GM20431 (cell line): ENCODE results near the gene LENG1.

Experiments used
- in situ Hi-C: fragments of 300-500 bp; cut with MseI, MboI; formaldehyde crosslinking; loops from one replicate; pipeline ENCODE4 v1.15.0; 2020; ENCODE audit warnings: low sequenced_read_pairs; ENCODE audit not compliant: unreplicated experiment

LENG1 gene

GRCh38 chr19:54147676-54148075 lies 11.8 kb downstream of the LENG1 start:
- in situ Hi-C loops, result no loop called here

- in situ Hi-C loops, result no loop called here
Observed at GRCh38 chr19:54145541-54146158, 13.9 kb downstream of the LENG1 start.

- in situ Hi-C loops, result no loop called here
Observed at GRCh38 chr19:54142166-54142780, 17.2 kb downstream of the LENG1 start.

DNA sequence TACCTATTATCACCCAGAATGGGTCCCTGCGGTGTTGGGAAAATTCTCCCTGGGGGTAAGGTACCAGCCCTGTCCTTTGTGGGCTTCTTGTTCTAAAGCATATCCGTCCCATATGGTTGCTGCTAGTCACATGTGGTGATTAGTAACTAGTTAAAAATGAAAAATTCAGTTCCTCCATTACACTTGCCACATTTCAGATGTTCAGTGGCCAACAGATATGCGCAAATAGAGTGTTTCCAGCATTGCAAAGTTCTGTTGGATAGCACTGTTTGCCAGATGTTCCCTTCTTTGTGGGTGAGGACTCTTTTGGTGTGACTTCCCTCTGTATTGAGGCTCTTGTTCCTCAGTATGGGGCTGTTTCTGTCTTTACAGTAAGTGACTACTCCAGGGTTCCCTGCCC lies 18.2 kb downstream of the LENG1 start:
- in situ Hi-C loops, result no loop called here

GRCh38 chr19:54138489-54139256 lies 20.8 kb downstream of the LENG1 start:
- in situ Hi-C loops, result no loop called here

GRCh38 chr19:54137699-54138488 lies 21.6 kb downstream of the LENG1 start, which contains the start of gene CNOT3:
TSS of gene CNOT3 (plus strand) at chr19:54137762. CDS start at chr19:54142979, 5,217 bp downstream.
- in situ Hi-C loops, result no loop called here

GRCh38 chr19:54136864-54137698 lies 22.4 kb downstream of the LENG1 start:
- in situ Hi-C loops, result no loop called here

DNA sequence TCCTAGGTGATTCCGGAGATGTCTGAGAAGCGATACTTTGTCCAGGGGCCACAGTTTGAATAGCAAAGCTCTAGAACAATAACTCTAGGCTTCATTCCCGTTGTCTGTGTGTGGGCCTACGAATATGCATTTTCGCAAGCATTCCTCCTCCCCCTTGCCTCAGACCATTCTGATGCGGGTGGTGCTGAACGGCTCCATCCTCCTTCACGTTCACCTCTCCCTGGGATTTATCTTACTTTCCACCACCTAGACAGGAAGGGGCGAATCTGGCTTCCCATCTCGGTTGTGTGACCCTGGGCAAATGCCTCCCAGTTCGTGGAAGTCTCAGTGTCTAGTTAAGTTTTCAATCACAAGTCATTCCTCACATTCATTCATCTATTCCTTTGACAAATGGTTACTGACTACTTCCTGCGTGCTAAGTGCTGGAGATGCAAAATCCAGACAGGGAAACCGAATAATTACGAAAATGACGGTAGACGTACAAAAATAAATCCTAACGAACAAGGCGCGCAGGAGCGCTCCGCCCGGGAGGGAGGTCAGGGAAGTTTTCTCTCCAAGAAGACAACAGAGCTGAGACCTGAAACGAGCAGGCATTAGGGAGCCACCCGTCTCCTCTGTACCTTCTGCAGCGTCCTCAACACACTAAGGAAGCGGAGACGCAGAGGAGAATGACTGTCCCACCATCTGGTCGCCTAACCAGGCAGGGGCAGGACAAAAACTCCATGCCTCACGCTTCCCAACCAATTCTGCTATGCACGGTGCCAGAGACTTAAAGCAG lies 23.2 kb downstream of the LENG1 start:
- in situ Hi-C loops, result no loop called here

- in situ Hi-C loops, result no loop called here
Observed at GRCh38 chr19:54133957-54134590, 25.4 kb downstream of the LENG1 start.

DNA sequence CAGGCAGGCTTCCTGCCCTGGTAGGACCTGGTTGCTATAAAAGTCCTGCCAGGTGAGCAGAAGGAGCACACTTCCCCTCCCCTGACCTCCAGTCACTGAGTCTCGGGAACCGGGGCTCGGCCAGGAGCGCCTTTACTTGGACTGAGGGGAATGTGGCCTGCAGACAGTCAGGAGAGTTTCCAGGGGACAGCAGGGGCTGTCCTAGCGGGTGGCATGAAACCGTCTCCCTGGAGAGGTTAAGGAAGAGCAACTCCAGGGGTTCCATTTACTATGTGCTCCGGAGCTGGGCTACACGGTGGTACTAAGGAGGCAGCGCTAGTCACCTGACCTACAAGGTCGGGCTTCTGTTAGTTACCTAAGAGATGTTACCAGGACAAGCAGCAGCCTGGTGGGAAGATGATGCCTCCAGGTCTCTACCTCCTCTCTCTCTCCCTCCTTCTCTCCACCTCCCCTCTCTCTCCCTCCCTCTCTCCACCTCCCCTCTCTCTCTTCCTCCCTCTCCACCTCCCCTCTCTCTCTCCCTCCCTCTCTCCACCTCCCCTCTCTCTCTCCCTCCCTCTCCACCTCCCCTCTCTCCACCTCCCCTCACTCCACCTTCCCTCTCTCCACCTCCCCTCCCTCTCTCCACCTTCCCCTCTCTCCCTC lies 26.1 kb downstream of the LENG1 start:
- in situ Hi-C loops, result no loop called here

DNA sequence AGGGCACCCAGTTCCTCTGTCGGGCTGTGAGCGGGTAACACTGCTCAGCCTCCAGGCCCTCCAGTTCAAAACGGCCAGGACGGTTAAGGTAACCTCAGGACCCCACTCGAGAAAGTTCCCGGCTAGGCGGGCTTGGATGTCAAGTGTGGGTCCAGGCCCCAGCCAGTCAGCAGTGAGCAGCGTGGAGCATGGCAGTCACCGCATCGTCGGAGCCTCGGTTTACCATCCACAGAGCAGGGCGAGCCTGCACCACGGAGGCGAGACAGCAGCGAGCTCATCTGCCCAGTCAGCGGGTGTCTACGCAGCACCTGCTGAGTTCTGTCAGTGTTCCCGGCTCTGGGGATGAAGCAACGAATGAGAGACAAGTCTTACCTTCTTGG lies 29.9 kb downstream of the LENG1 start:
- in situ Hi-C loops, result no loop called here

- in situ Hi-C loops, result no loop called here
Observed at GRCh38 chr19:54128796-54129616, 30.5 kb downstream of the LENG1 start.

- in situ Hi-C loops, result no loop called here
Observed at GRCh38 chr19:54128441-54128725, 31.1 kb downstream of the LENG1 start.

- in situ Hi-C loops, result no loop called here
Observed at GRCh38 chr19:54127688-54128440, 31.7 kb downstream of the LENG1 start.

GRCh38 chr19:54125713-54126112 lies 33.8 kb downstream of the LENG1 start:
- in situ Hi-C loops, result no loop called here

DNA sequence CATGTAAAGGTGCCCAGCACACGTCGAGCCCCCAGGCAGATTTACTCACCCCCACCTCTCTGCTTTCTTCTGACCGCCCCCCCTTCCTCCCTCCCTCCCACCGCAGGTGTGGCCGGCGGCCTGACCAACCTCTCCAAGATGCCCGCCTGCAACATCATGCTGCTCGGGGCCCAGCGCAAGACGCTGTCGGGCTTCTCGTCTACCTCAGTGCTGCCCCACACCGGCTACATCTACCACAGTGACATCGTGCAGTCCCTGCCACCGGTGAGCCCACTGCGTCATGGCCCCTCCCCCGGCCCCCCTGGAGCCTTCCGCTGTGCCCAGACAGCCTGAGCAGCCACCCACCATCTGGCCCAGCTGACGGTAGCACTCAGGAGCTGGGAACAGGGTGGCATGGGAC lies 35.1 kb downstream of the LENG1 start:
- in situ Hi-C loops, result no loop called here

GRCh38 chr19:54123682-54124081 lies 35.8 kb downstream of the LENG1 start:
- in situ Hi-C loops, result no loop called here
